ENCODE results near the gene PAK2. TPM values are rescaled to one million over a fixed set of nuclear protein-coding genes. Genes with fewer than 3 reads are reported as not detected.
A peak's percentile ranks its signal among the peaks of the same experiment; 100 is the strongest.

Gene PAK2
- total and polyA plus RNA-seq, 12 donors: 15.3 to 62.0 (median 46.8) TPM

GRCh38 chr3:196772102-196772501, 32.4 kb downstream of the PAK2 start:
- H3K27ac ChIP-seq: no peak overlapping the region

GRCh38 chr3:196772897-196773296, 33.2 kb downstream of the PAK2 start:
- H3K27ac ChIP-seq: no peak overlapping the region
- H3K9me3 ChIP-seq (replicated peaks in 1 of 3): no peaks in the 10 kb centered on the region
- peaks cover 10 to 14% of the 10 kb centered on the region in 2 donors for H3K4me1 ChIP-seq (replicated peaks in 1 of 2)
- no peak overlapping the region for H3K4me3 ChIP-seq
- 89 to 94% (median 92%) methylated on average over 6 of the region's 6 CpGs for WGBS, 4 donors
- intact Hi-C loops (cut with DNase I): no loop called here
- DNase-seq: no peak
- no peaks in the 10 kb centered on the region for H3K36me3 ChIP-seq (replicated peaks in 1 of 2)
- TF ChIP-seq CTCF (IDR thresholded peaks at IDR 0.05): no peak
- no peak for TF ChIP-seq POLR2A (IDR thresholded peaks at IDR 0.05)
- no peaks in the 10 kb centered on the region for H3K27me3 ChIP-seq

More at GRCh38 chr3:196772102-196772501, 32.4 kb downstream of the PAK2 start:
- Histone ChIP-seq H3K9me3 (replicated peaks in 1 of 3) (no peaks in the 10 kb centered on the region), H3K36me3 (replicated peaks in 1 of 2) (no peaks in the 10 kb centered on the region), H3K27me3 (no peaks in the 10 kb centered on the region), H3K4me3 (no peak overlapping the region), H3K4me1 (replicated peaks in 1 of 2) (peaks cover 10 to 14% of the 10 kb centered on the region in 2 donors)
- DNase-seq: no peak
- no peak for TF ChIP-seq CTCF (IDR thresholded peaks at IDR 0.05)
- no peak for TF ChIP-seq POLR2A (IDR thresholded peaks at IDR 0.05)
- intact Hi-C loops (cut with DNase I): no loop called here
- WGBS, 4 donors: 91 to 97% (median 92%) methylated on average over 4 of the region's 4 CpGs

GRCh38 chr3:196774191-196774820, 34.6 kb downstream of the PAK2 start:
- no peak for TF ChIP-seq POLR2A (IDR thresholded peaks at IDR 0.05)
- no peak for TF ChIP-seq CTCF (IDR thresholded peaks at IDR 0.05)
- H3K4me1 ChIP-seq (replicated peaks in 1 of 2): peaks cover 22 to 27% of the 10 kb centered on the region in 2 donors
- intact Hi-C loops (cut with DNase I): no loop called here
- DNase-seq: peak in 2 of 7 donors; percentile 24 to 39
- H3K4me3 ChIP-seq: no peak overlapping the region
- no peaks in the 10 kb centered on the region for H3K36me3 ChIP-seq (replicated peaks in 1 of 2)
- WGBS, 4 donors: 35 to 43% (median 40%) methylated on average over 5 of the region's 5 CpGs
- H3K27ac ChIP-seq: peak overlapping the region in 4 of 5 donors; percentile 17 to 63 (median 42)
- H3K9me3 ChIP-seq (replicated peaks in 1 of 3): no peaks in the 10 kb centered on the region
- H3K27me3 ChIP-seq: no peaks in the 10 kb centered on the region

GRCh38 chr3:196774848-196775422, 35.3 kb downstream of the PAK2 start:
- H3K27ac ChIP-seq: peak overlapping the region in 4 of 5 donors; percentile 17 to 63 (median 42)
- TF ChIP-seq POLR2A (IDR thresholded peaks at IDR 0.05): no peak
- TF ChIP-seq CTCF (IDR thresholded peaks at IDR 0.05): no peak
- no peaks in the 10 kb centered on the region for H3K27me3 ChIP-seq
- no peaks in the 10 kb centered on the region for H3K9me3 ChIP-seq (replicated peaks in 1 of 3)
- intact Hi-C loops (cut with DNase I): no loop called here
- 87 to 90% (median 89%) methylated on average over 6 of the region's 6 CpGs for WGBS, 4 donors
- H3K36me3 ChIP-seq (replicated peaks in 1 of 2): no peaks in the 10 kb centered on the region
- DNase-seq: no peak
- H3K4me1 ChIP-seq (replicated peaks in 1 of 2): peaks cover 22 to 28% of the 10 kb centered on the region in 2 donors
- H3K4me3 ChIP-seq: no peak overlapping the region
